Vagina (tissue), 2 donors: Measurements from ENCODE around the gene ZSCAN5A.

ENCODE experiments used
- CTCF ChIP-seq, 3 experiments: fragments of 450-650 bp in 2 of 3; fragments of 200-600 bp in 1 of 3; sonication (generic) in 1 of 3; IDR thresholded peaks; one replicate each; pipeline ENCODE4 v1.5.1; 2017 to 2019; ENCODE audit warnings: antibody characterized with exemption in 3 of 3, mild to moderate bottlenecking in 2 of 3, moderate library complexity in 2 of 3
- POLR2A ChIP-seq, 2 donors: fragments of 450-650 bp; IDR thresholded peaks; one replicate each; pipeline ENCODE4 v1.6.1; 2017; ENCODE audit warnings: antibody characterized with exemption in 2 of 2, mild to moderate bottlenecking in 2 of 2, moderate library complexity in 2 of 2
- POLR2AphosphoS5 ChIP-seq, 2 donors: sonication (generic); formaldehyde crosslinking; IDR thresholded peaks; one replicate each; pipeline ENCODE4 v1.9.0; 2017; ENCODE audit warnings: antibody characterized with exemption in 2 of 2, mild to moderate bottlenecking in 2 of 2, low read depth in 1 of 2; ENCODE audit not compliant: insufficient read depth in 1 of 2

- TF ChIP-seq CTCF (IDR thresholded peaks at IDR 0.05) (no peak), POLR2A (IDR thresholded peaks at IDR 0.05) (no peak), POLR2AphosphoS5 (IDR thresholded peaks at IDR 0.05; ENCODE audit: insufficient read depth in 1 of 2, low read depth in 1 of 2) (no peak)
Observed at GRCh38 chr19:56356944-56357343, 42.3 kb upstream of the ZSCAN5A start.
